HUES6 (cell line): ENCODE results near the gene ENDOV.

Experiments
- H3K27ac ChIP-seq: 2 replicates; pipeline ENCODE4 v1.7.0; 2013; ENCODE audit warnings: low read depth, mild to moderate bottlenecking, low read length, inconsistent platforms
- H3K27me3 ChIP-seq: 2 replicates; pipeline ENCODE4 v1.6.1; 2013; ENCODE audit warnings: low read length; ENCODE audit not compliant: control insufficient read depth, insufficient read depth
- H3K36me3 ChIP-seq: 2 replicates; pipeline ENCODE4 v1.6.1; 2013; ENCODE audit warnings: low read length; ENCODE audit not compliant: control insufficient read depth, insufficient read depth
- H3K4me1 ChIP-seq: 2 replicates; pipeline ENCODE4 v1.6.1; 2013; ENCODE audit warnings: low read length; ENCODE audit not compliant: control insufficient read depth, insufficient read depth
- H3K4me3 ChIP-seq: 2 replicates; pipeline ENCODE4 v1.5.1; 2013; ENCODE audit warnings: low read depth, low read length
- H3K9ac ChIP-seq: one replicate; pipeline ENCODE4 v1.6.1; 2013; ENCODE audit warnings: mild to moderate bottlenecking, low read length
- H3K9me3 ChIP-seq: 2 replicates; pipeline ENCODE4 v1.6.1; 2013; ENCODE audit warnings: low read depth, low read length; ENCODE audit not compliant: control insufficient read depth, insufficient read depth

ENDOV gene

GRCh38 chr17:80426671-80427326 is 11.8 kb downstream of the ENDOV start:
- no peak overlapping the region for H3K4me3 ChIP-seq
- no peaks in the 10 kb centered on the region for H3K36me3 ChIP-seq
- H3K27ac ChIP-seq: no peak overlapping the region
- no peaks in the 10 kb centered on the region for H3K27me3 ChIP-seq
- H3K9ac ChIP-seq: no peak overlapping the region
- H3K4me1 ChIP-seq: peaks cover 4% of the 10 kb centered on the region; the same call in 1 of the 2 replicates
- H3K9me3 ChIP-seq: no peaks in the 10 kb centered on the region

DNA sequence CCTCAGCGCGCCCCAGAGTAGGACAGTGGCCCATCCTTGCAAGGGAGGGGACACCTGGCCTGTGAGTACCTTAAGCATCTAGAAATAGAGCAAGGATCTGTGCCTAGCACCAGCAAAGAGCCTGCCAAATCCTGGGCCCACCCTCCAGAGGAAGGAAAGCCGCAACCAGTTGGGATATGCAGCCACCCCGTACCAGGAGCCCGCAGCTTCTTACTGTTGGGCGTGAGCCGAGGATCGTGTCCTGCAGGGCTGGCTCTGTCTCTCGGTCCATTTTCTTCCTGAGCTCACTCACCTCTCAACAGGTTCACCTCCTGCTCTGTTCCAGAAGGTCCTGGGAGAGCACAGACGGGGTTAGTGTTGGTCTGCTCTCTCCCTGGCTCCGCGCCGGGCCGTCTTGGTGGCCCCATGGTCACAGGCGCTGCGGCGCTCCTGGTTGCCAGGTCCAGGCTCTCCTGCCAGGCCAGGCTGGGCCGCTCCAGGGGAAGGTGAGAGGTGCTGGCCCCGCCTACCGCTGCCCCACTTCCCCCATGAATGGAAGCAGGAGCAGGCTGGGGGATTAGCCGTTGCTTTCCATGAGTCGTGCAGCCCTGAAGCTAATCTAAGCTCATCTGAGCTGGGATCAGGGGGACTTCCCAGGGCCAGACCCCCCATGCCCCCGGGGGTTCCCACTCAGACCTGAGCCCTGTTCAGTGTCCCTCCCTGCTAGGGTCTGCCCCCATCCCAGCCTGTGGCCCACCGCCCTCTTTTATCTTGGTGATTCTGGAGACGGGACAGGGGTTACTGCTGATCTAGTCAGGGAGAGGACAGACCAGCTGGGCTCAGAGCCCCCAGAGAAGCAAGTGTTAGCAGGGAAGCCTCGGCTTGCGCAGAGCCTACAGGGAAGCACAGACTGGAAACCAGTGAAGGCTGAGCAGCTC is 12.7 kb downstream of the ENDOV start:
- no peaks in the 10 kb centered on the region for H3K36me3 ChIP-seq
- H3K4me3 ChIP-seq: no peak overlapping the region
- H3K27ac ChIP-seq: no peak overlapping the region
- H3K9ac ChIP-seq: no peak overlapping the region
- no peaks in the 10 kb centered on the region; the same call in 1 of the 2 replicates for H3K27me3 ChIP-seq
- H3K9me3 ChIP-seq: no peaks in the 10 kb centered on the region
- H3K4me1 ChIP-seq: peaks cover 4% of the 10 kb centered on the region; the same call in 1 of the 2 replicates

DNA sequence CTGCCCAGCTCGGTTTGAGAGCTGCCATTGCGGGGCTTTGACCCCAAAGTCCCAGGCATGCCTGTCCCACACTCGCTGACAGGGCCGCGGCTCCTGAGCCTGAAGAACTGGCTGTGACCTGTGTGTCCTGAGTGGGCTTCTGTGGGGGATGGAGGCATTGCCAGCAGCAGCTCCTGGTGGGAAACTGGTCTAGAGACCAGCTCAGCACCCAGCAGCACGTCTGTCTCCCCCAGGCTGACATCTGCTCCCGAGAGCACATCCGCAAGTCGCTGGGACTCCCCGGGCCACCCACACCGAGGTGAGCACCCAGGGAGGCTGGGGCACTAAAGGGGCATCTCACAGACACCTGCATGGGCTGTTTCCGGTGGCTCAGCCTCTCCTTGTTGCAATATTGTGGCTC is 13.4 kb downstream of the ENDOV start:
- Histone ChIP-seq H3K36me3 (no peaks in the 10 kb centered on the region), H3K27ac (no peak overlapping the region), H3K27me3 (no peaks in the 10 kb centered on the region; the same call in 1 of the 2 replicates), H3K9me3 (no peaks in the 10 kb centered on the region), H3K9ac (no peak overlapping the region), H3K4me3 (no peak overlapping the region), H3K4me1 (peaks cover 4% of the 10 kb centered on the region; the same call in 1 of the 2 replicates)

- no peak overlapping the region for H3K9ac ChIP-seq
- H3K36me3 ChIP-seq: no peaks in the 10 kb centered on the region
- no peak overlapping the region for H3K4me3 ChIP-seq
- H3K9me3 ChIP-seq: no peaks in the 10 kb centered on the region
- H3K27ac ChIP-seq: no peak overlapping the region
- no peaks in the 10 kb centered on the region; the same call in 1 of the 2 replicates for H3K27me3 ChIP-seq
- H3K4me1 ChIP-seq: peaks cover 4% of the 10 kb centered on the region; the same call in 1 of the 2 replicates
Measured at GRCh38 chr17:80428796-80429195, 13.8 kb downstream of the ENDOV start.

DNA sequence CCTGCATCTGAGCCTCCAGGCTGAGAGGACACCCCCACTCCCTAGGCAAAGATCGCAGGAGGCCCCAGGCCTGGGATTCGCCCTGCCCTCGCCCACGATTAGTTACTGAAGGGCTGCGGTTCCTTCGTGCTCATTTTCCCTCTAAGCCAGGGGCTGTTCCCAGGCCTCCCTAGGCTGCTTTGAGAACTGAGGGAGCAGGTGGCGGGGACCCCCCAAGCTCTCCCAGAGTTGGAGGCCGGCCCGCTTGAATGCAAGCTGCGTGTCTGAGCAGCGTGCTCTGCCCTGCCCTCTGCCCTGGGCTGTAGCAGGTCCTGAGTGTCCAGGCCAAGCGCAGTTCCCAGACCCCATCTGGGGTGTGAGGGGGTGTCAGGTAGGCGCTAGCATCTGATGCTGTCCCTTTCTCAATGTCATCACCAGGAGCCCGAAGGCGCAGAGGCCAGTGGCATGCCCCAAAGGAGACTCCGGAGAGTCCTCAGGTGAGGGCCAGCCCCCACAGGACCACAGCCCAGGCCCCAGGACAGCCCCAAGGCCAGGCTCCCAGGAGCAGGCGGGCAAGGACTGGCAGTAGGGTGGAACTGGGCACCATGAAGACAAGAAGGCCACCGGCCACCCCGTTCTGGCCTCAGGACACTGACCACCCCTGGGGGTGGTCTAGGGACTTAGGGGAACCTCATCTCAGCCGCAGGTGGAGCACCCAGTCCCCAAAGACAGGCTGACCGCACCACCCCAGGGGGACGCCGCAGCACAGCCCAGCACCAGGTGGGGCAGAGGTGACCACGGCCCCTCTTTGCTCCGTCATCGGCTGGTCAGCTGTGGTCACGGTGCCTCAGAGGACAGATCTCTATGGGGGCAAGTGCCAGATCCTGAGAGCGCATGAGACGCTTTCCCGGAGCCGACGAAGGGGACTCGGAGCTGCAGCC is 14.6 kb downstream of the ENDOV start:
- Histone ChIP-seq H3K9ac (no peak overlapping the region), H3K4me1 (peaks cover 4% of the 10 kb centered on the region; the same call in 1 of the 2 replicates), H3K27ac (no peak overlapping the region), H3K4me3 (no peak overlapping the region), H3K36me3 (no peaks in the 10 kb centered on the region), H3K9me3 (no peaks in the 10 kb centered on the region), H3K27me3 (no peaks in the 10 kb centered on the region; the same call in 1 of the 2 replicates)

GRCh38 chr17:80430446-80431245 is 15.7 kb downstream of the ENDOV start:
- Histone ChIP-seq H3K27ac (no peak overlapping the region), H3K4me3 (no peak overlapping the region), H3K9me3 (no peaks in the 10 kb centered on the region), H3K9ac (no peak overlapping the region), H3K27me3 (no peaks in the 10 kb centered on the region; the same call in 1 of the 2 replicates), H3K36me3 (no peaks in the 10 kb centered on the region), H3K4me1 (peaks cover 4% of the 10 kb centered on the region; the same call in 1 of the 2 replicates)

DNA sequence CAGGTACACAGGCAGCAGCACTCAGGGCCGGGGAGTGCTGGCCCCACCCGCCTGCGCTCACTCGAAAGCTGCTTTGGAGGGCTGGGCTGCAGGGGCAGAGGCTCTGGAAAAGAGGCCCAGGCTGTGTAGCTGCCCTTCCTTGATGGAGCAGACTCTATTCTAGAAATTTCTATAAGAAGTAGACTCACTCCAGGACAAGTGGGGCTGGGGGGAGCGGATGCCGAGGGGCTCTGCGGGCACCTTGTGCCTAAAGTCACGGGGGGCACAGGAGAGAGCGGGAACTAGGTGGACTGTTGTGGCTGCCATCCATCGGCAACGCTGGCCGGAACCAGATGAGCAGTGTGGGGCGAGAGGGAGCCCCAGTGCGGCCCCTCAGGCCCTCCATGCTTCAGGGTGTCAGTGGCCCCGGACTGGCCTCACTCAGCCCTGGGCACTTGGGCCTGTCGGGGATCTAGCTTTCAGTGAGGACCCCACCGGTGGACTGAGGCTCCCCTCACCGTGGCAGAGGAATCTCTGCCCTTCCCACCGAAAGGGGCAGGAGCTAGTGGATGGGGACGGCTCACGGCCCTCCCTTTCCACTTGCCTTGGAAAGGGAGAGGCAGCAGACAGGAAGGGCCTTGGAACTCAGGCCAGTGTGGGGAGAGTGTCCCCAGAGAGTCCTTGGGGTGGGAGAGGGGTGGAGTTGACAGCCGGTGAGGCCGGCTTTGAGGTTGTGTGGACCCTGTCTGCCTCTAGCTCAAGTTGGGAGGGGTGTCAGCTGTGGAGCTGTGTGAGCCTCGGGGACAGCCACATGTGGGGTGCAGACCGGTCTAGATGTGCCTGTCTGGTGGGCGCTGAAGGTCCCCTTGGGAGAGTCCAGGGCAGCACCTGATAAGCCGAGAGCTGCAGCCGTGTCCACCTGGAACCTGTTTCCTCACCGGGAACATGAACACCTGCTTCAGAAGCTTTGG is 16.6 kb downstream of the ENDOV start:
- H3K27ac ChIP-seq: no peak overlapping the region
- H3K4me3 ChIP-seq: no peak overlapping the region
- H3K4me1 ChIP-seq: peaks cover 4% of the 10 kb centered on the region; the same call in 1 of the 2 replicates
- no peaks in the 10 kb centered on the region; the same call in 1 of the 2 replicates for H3K27me3 ChIP-seq
- H3K9me3 ChIP-seq: no peaks in the 10 kb centered on the region
- H3K36me3 ChIP-seq: no peaks in the 10 kb centered on the region
- H3K9ac ChIP-seq: no peak overlapping the region

DNA sequence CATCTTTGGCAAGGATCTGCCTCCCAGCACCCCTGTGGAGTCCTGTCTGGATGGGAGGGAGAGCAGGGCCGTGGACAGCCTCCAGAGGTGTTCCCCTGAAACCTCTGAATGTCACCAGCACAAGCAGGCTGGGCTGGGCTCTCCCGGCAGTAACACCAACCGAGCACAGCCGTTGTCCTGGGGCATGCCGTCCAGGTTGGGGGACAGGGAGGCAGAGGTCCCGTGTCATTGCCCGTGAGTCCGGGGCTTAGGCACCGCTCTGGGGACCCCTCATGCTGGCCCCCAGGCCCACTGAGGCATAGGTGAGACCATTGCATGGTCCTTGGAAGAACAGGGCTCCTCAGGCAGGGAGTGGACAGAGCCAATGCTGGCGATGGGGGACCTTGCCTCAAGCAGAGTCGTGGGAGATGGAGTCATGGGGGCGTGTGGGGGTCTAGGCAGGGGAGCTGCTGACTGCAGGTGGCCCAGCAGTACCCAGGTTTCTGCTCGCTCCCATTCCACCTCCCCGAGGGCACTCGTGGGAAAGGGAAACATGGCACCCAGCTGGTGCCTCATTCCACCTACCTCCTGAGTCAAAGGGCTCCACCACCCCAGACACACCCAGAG is 17.5 kb downstream of the ENDOV start:
- Histone ChIP-seq H3K4me3 (no peak overlapping the region), H3K4me1 (no peaks in the 10 kb centered on the region), H3K36me3 (no peaks in the 10 kb centered on the region), H3K9me3 (no peaks in the 10 kb centered on the region), H3K27me3 (peaks cover 6% of the 10 kb centered on the region; the same call in 1 of the 2 replicates), H3K27ac (no peak overlapping the region), H3K9ac (no peak overlapping the region)

- Histone ChIP-seq H3K9ac (no peak overlapping the region), H3K4me1 (no peaks in the 10 kb centered on the region), H3K4me3 (no peak overlapping the region), H3K27ac (no peak overlapping the region), H3K27me3 (peaks cover 6% of the 10 kb centered on the region; the same call in 1 of the 2 replicates), H3K36me3 (no peaks in the 10 kb centered on the region), H3K9me3 (no peaks in the 10 kb centered on the region)
Measured at GRCh38 chr17:80432961-80433550, 18.1 kb downstream of the ENDOV start.
